ENCODE results near the gene CD300LD. TPM values are rescaled to one million over a fixed set of nuclear protein-coding genes. Genes with fewer than 3 reads are reported as not detected.

The CD300LD gene
- total RNA-seq, 1 donor from 2014 or later: not detected

DNA sequence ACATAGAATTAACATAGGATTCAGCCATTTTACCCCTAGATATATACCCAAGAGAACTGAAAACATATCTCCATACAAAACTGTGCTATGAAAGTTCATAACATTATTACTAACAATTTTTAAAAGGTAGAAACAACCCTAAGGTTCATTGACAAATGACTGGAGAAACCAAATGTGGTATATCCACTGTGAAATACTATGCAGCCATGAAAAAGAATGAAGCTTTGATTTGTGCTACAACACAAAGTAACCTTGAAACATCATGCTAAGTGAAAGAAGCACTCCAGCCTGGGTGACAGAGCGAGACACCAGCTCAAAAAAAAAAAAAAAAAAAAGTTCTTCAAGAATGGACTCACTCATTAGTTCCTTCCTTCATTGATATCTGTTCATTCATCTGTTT, 580 bp downstream of the CD300LD start:
- peaks cover 5% of the 10 kb centered on the region for H3K27me3 Mint-ChIP-seq (ENCODE audit: unreplicated experiment)
- H3K9me3 Mint-ChIP-seq (ENCODE audit: unreplicated experiment): peaks cover 2% of the 10 kb centered on the region
- H3K27ac Mint-ChIP-seq (ENCODE audit: unreplicated experiment): no peak overlapping the region
- H3K4me3 Mint-ChIP-seq (ENCODE audit: unreplicated experiment): no peak overlapping the region
- H3K36me3 Mint-ChIP-seq (ENCODE audit: unreplicated experiment): peaks cover 5% of the 10 kb centered on the region
- H3K4me1 Mint-ChIP-seq (ENCODE audit: low read depth, unreplicated experiment): no peaks in the 10 kb centered on the region
- no peak for TF ChIP-seq CTCF (IDR thresholded peaks at IDR 0.05; ENCODE audit: partially characterized antibody, unreplicated experiment)
- no peak for DNase-seq

- DNase-seq: no peak
- H3K36me3 Mint-ChIP-seq (ENCODE audit: unreplicated experiment): peaks cover 4% of the 10 kb centered on the region
- no peak overlapping the region for H3K27ac Mint-ChIP-seq (ENCODE audit: unreplicated experiment)
- no peaks in the 10 kb centered on the region for H3K9me3 Mint-ChIP-seq (ENCODE audit: unreplicated experiment)
- H3K27me3 Mint-ChIP-seq (ENCODE audit: unreplicated experiment): peaks cover 3% of the 10 kb centered on the region
- no peaks in the 10 kb centered on the region for H3K4me1 Mint-ChIP-seq (ENCODE audit: low read depth, unreplicated experiment)
- H3K4me3 Mint-ChIP-seq (ENCODE audit: unreplicated experiment): no peak overlapping the region
- TF ChIP-seq CTCF (IDR thresholded peaks at IDR 0.05; ENCODE audit: partially characterized antibody, unreplicated experiment): no peak
Observed at GRCh38 chr17:74585711-74586110, 6.4 kb downstream of the CD300LD start.

GRCh38 chr17:74584292-74585060, 7.6 kb downstream of the CD300LD start:
- no peak for DNase-seq
- peaks cover 7% of the 10 kb centered on the region for H3K36me3 Mint-ChIP-seq (ENCODE audit: unreplicated experiment)
- no peaks in the 10 kb centered on the region for H3K4me1 Mint-ChIP-seq (ENCODE audit: low read depth, unreplicated experiment)
- no peak overlapping the region for H3K27ac Mint-ChIP-seq (ENCODE audit: unreplicated experiment)
- H3K27me3 Mint-ChIP-seq (ENCODE audit: unreplicated experiment): peaks cover 6% of the 10 kb centered on the region
- no peak for TF ChIP-seq CTCF (IDR thresholded peaks at IDR 0.05; ENCODE audit: partially characterized antibody, unreplicated experiment)
- no peaks in the 10 kb centered on the region for H3K9me3 Mint-ChIP-seq (ENCODE audit: unreplicated experiment)
- H3K4me3 Mint-ChIP-seq (ENCODE audit: unreplicated experiment): no peak overlapping the region

GRCh38 chr17:74582633-74583032, 9.4 kb downstream of the CD300LD start:
- H3K27me3 Mint-ChIP-seq (ENCODE audit: unreplicated experiment): peaks cover 11% of the 10 kb centered on the region
- no peak overlapping the region for H3K4me3 Mint-ChIP-seq (ENCODE audit: unreplicated experiment)
- H3K36me3 Mint-ChIP-seq (ENCODE audit: unreplicated experiment): peaks cover 7% of the 10 kb centered on the region
- H3K4me1 Mint-ChIP-seq (ENCODE audit: low read depth, unreplicated experiment): no peaks in the 10 kb centered on the region
- DNase-seq: no peak
- no peak for TF ChIP-seq CTCF (IDR thresholded peaks at IDR 0.05; ENCODE audit: partially characterized antibody, unreplicated experiment)
- no peak overlapping the region for H3K27ac Mint-ChIP-seq (ENCODE audit: unreplicated experiment)
- peaks cover 2% of the 10 kb centered on the region for H3K9me3 Mint-ChIP-seq (ENCODE audit: unreplicated experiment)

GRCh38 chr17:74579900-74580299, 12.2 kb downstream of the CD300LD start:
- Mint-ChIP-seq H3K4me1 (ENCODE audit: low read depth, unreplicated experiment) (no peaks in the 10 kb centered on the region), H3K4me3 (ENCODE audit: unreplicated experiment) (no peak overlapping the region), H3K27me3 (ENCODE audit: unreplicated experiment) (peaks cover 10% of the 10 kb centered on the region), H3K27ac (ENCODE audit: unreplicated experiment) (no peak overlapping the region), H3K36me3 (ENCODE audit: unreplicated experiment) (peaks cover 7% of the 10 kb centered on the region), H3K9me3 (ENCODE audit: unreplicated experiment) (peaks cover 2% of the 10 kb centered on the region)
- DNase-seq: no peak
- TF ChIP-seq CTCF (IDR thresholded peaks at IDR 0.05; ENCODE audit: partially characterized antibody, unreplicated experiment): no peak
